OCI-LY7 (cell line): ENCODE data around the gene CCDC27.

Experiments used
- CTCF ChIP-seq: fragments of 200-600 bp; sonication (generic); conservative IDR thresholded peaks from 2 replicates; pipeline ENCODE4 v1.5.1; 2014; ENCODE audit warnings: mild to moderate bottlenecking, antibody characterized with exemption, low read length, moderate library complexity, mixed read lengths
- EZH2phosphoT487 ChIP-seq: fragments of 200-600 bp; sonication (generic); IDR thresholded peaks from 2 replicates; pipeline ENCODE4 v1.6.1; 2018; ENCODE audit warnings: low read depth, borderline replicate concordance, mild to moderate bottlenecking, mixed run types, antibody characterized with exemption, low read length, moderate library complexity, mixed read lengths

- TF ChIP-seq CTCF (no peak), EZH2phosphoT487 (no peak)
These were observed 7.6 kb upstream of the CCDC27 start for GRCh38 chr1:3744646-3745045.
